Activated CD4-positive, alpha-beta T cell treated with anti-CD3 and anti-CD28 coated beads, Interleukin-2, amount 50 U/mL, for 4 hours (primary cell): Measurements from ENCODE around the gene KIF15.
"Not testable (repeated sequence)": the region's sequence is repeated elsewhere in the genome, so short reads cannot be mapped to it uniquely, and the experiment has no call there.

ENCODE experiments used
- DNase-seq, 2 experiments: peaks; one replicate each; pipeline ENCODE4 v3.0.0-alpha.2; 2020

KIF15 gene, protein sequence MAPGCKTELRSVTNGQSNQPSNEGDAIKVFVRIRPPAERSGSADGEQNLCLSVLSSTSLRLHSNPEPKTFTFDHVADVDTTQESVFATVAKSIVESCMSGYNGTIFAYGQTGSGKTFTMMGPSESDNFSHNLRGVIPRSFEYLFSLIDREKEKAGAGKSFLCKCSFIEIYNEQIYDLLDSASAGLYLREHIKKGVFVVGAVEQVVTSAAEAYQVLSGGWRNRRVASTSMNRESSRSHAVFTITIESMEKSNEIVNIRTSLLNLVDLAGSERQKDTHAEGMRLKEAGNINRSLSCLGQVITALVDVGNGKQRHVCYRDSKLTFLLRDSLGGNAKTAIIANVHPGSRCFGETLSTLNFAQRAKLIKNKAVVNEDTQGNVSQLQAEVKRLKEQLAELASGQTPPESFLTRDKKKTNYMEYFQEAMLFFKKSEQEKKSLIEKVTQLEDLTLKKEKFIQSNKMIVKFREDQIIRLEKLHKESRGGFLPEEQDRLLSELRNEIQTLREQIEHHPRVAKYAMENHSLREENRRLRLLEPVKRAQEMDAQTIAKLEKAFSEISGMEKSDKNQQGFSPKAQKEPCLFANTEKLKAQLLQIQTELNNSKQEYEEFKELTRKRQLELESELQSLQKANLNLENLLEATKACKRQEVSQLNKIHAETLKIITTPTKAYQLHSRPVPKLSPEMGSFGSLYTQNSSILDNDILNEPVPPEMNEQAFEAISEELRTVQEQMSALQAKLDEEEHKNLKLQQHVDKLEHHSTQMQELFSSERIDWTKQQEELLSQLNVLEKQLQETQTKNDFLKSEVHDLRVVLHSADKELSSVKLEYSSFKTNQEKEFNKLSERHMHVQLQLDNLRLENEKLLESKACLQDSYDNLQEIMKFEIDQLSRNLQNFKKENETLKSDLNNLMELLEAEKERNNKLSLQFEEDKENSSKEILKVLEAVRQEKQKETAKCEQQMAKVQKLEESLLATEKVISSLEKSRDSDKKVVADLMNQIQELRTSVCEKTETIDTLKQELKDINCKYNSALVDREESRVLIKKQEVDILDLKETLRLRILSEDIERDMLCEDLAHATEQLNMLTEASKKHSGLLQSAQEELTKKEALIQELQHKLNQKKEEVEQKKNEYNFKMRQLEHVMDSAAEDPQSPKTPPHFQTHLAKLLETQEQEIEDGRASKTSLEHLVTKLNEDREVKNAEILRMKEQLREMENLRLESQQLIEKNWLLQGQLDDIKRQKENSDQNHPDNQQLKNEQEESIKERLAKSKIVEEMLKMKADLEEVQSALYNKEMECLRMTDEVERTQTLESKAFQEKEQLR (N-terminal part only)

GRCh38 chr3:44761424-44762169, at the start of gene KIF15, which contains the start of gene KIAA1143:
Gene KIF15 (plus strand): TSS chr3:44761794. CDS start chr3:44761866, 72 bp downstream.
Gene KIAA1143 (minus strand): TSS chr3:44761619. CDS start chr3:44761602, 17 bp downstream.
- DNase-seq: peak; percentile 98

DNA sequence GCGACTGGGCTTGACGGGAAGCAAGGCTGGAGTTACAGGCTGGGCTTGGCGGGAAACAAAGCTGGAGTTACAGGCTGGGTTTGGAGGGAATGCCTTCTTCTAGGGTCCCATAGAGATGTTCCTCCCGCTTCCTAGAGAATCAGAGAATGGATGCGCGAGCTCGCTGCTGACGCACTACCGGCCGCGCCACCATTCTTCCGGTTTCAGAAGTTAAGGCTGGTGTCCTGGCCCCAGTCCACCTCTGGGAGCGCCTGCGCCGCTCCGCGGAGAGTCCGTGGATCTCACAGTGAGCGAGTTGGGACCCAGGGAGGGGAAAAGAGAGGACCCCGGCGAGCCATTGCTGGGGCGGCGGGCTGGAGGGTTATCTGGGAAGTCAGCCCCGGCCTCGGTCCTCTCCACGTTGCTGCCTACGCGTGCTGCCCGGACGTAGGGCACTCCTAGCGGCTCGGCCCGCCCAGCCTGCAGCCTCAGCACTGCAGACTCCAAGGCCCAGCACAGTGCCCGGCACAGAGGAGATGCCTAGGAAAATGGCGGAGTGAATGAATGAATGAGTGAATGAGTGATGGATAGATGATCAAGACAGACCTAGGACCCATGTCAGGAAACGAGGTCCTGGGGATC, 49.0 kb upstream of the KIF15 start, which contains the start of gene ZNF502:
TSS of gene ZNF502 (plus strand) at position 206 of the 621 bp plus-strand sequence. CDS start 7,602 bp downstream, outside the sequence.
- peak; percentile 16 to 29 for DNase-seq

GRCh38 chr3:44721231-44722102, 40.1 kb upstream of the KIF15 start:
- no peak for DNase-seq

DNA sequence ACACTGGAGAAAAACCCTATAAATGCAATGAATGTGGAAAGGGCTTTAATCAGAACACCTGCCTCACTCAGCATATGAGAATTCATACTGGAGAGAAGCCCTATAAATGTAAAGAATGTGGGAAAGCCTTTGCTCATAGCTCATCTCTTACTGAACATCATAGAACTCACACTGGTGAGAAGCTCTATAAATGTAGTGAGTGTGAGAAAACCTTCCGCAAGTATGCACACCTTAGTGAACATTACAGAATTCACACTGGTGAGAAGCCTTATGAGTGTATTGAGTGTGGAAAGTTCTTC, 39.5 kb upstream of the KIF15 start:
- DNase-seq: no peak

DNA sequence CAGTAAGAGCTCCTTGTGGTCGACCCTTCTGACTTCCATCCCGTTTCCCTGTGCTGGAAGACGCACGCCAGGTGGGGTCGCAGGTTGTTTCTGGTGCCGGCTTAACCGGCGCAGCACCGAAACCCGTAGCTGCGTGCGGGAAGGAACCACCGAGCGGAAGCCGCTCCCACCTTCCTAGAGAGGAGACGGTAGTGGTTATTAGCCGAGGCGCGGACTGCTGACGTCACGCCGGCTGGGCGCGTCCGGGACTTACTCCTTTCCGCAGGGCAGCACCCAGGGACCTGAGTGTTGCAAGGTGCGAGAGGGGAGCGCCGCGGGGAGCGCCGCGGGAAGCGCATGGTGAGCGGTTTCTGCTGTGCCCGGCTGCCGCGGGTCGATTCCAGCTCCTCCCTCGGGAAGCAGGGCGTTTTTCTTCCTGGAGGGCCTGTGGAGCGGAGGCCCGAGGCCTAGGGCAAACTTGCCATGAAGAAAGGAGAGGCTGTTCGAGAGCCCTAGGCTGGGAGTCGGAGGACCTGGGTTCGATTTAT, 32.1 kb upstream of the KIF15 start, which contains the start of gene ZNF501:
TSS of gene ZNF501 (plus strand) at position 252 of the 527 bp plus-strand sequence. CDS start 4,787 bp downstream, outside the sequence.
- DNase-seq: peak; percentile 75 to 76

DNA sequence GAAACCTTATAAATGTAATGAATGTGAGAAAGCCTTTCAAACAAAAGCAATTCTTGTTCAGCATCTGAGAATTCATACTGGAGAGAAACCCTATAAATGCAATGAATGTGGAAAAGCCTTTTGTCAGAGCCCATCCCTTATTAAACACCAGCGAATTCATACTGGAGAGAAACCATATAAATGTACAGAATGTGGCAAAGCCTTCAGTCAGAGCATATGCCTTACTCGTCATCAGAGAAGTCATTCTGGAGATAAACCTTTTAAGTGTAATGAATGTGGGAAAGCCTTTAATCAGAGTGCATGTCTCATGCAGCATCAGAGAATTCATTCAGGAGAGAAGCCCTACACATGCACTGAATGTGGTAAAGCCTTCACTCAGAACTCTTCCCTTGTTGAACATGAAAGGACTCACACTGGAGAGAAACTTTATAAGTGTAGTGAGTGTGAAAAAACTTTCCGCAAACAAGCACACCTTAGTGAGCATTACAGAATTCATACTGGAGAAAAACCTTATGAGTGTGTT, 26.9 kb upstream of the KIF15 start:
- no peak for DNase-seq

GRCh38 chr3:44761101-44761423, 532 bp upstream of the KIF15 start:
- DNase-seq: no peak

DNA sequence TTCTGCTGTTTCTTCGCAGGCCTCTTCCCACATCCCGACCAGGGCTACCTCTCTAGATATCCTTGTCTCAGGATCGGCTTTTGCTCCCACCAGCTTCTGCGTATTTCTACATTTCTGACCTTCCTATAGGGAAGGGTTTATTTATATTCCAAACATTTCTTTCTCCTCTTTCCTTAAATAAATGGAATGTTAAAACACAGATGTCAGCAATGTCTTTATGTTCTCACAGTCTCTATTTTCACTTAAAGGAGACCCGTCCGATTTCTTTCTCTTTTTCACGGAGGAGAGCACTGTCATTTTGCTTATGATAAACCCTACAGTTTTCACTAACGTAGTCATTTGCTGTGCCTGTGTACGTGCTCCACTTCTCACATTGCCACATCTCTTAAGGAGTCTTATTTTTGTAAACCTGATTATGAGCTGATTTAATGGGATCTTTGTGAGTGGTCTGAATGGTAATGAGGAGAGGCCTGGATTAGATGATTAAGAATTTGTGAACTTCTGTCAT, 630 bp downstream of the KIF15 start:
- no peak for DNase-seq

GRCh38 chr3:44762690-44763089, 1.1 kb downstream of the KIF15 start:
- no peak for DNase-seq

DNA sequence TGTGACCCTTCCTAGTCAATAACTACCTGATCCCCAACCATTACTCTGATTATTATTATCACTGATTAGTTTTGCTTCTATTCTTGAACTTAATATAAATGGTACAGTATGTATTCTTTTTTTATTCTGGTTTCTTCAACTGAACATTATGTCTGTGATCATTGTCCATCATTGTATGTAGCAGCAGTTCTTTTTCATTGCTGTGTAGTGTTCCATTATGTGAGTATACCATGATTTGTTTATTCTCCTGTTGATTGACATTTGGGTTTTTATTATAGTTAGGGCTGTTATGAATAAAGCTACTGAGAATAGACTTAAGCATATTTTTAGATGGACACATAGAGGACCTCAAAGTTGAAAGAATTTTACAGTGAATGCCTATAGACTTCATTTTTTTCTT, 2.7 kb downstream of the KIF15 start:
- DNase-seq: no peak

- no peak for DNase-seq
These were observed 10.0 kb downstream of the KIF15 start for GRCh38 chr3:44771424-44772098.

GRCh38 chr3:44772099-44772442, 10.5 kb downstream of the KIF15 start:
- DNase-seq: no peak

- DNase-seq: no peak
These were observed 21.3 kb downstream of the KIF15 start for GRCh38 chr3:44782891-44783290.

GRCh38 chr3:44795197-44795596, 33.6 kb downstream of the KIF15 start:
- DNase-seq: no peak

DNA sequence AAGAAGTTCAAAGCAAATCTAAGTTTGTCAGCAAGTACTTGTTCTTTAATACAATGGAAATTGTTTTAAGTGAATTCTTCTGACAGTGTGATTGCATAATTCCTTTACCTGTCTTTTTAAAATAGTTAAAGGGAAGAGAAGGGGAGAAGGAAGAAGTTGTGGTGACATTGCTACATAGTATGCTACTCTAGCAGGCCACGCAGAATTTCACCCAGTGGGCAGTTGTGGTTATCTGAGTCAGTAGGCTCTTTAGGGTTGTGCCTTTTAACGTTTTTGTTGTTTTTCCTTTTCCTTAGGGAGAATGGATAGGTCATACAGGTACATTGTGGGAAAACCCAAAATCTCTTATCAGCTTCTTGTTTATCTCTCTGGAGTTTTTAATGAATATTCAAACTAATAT, 40.4 kb downstream of the KIF15 start:
- no peak for DNase-seq

- no peak for DNase-seq
These were observed 41.7 kb downstream of the KIF15 start for GRCh38 chr3:44803298-44803697.

DNA sequence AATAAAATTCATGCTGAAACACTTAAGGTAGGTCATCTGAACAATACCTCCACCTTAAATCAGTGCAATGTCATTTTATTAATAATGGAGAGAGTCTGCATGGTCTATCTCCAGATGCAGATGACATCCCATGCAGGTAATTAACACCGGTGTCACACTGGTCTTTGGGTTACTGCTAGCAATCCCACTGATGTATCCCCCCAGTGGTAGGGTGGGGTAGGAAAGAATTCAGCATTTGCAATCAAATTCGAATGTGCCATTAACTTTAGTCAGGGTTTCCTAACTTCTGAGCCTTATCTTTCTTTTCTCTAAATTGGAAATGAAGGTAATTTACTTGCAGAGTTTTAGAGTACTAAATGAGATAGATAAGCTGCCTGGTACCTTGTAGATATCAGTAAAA, 44.4 kb downstream of the KIF15 start:
- DNase-seq: no peak

- no peak for DNase-seq
These were observed 53.2 kb downstream of the KIF15 start for GRCh38 chr3:44814751-44815150.

DNA sequence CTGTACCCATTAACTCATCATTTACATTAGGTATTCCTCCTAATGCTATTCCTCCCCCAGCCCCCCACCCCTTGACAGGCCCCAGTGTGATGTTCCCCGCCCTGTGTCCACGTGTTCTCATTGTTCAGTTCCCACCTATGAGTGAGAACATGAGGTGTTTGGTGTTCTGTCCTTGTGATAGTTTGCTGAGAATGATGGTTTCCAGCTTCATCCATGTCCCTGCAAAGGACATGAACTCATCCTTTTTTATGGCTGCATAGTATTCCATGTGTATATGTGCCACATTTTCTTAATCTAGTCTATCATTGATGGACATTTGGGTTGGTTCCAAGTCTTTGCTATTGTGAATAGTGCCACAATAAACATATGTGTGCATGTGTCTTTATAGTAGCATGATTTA, 54.7 kb downstream of the KIF15 start:
- DNase-seq: not testable (repeated sequence)
